ENCODE results near the gene EIF4G2. TPM values are rescaled to one million over a fixed set of nuclear protein-coding genes. Genes with fewer than 3 reads are reported as not detected.

The EIF4G2 gene
- total RNA-seq, 4 donors from 2014 or later, result 397 to 521 (median 465) TPM

- Histone ChIP-seq H3K27me3 (no peaks in the 10 kb centered on the region), H3K9me3 (no peaks in the 10 kb centered on the region), H3K36me3 (peaks cover 0 to 43% of the 10 kb centered on the region in 2 donors), H3K27ac (peak overlapping the region; percentile 95 to 99 (median 98)), H3K4me3 (peak overlapping the region; percentile 89 to 97 (median 94)), H3K4me1 (peaks cover 31 to 33% of the 10 kb centered on the region in 2 donors)
- intact Hi-C loops (cut with DNase I; ENCODE audit: low total_unique reads) (loop anchor here (10.0 kb wide), 1 partner anchor 988 kb away; the partner anchor contains the start of gene USP47), in situ Hi-C loops (cut with MboI; ENCODE audit: low sequenced_read_pairs in 4 of 4) (loop anchor here in 3 of 4 donors (5.0 to 10.0 kb wide), 3 partner anchors 45 to 55 kb away; partner anchors contain the start of gene EIF4G2 (in 1 of the 3))
- ATAC-seq (peak; percentile 21 to 22), DNase-seq (peak in 1 of 2 donors; percentile 19)
- no peak for TF ChIP-seq POLR2A (IDR thresholded peaks at IDR 0.05)
- no peak for TF ChIP-seq CTCF (IDR thresholded peaks at IDR 0.05 in 4 of 5, conservative IDR thresholded peaks at IDR 0.05 in 1 of 5)
These were observed 48.1 kb upstream of the EIF4G2 start for GRCh38 chr11:10856689-10857458.

GRCh38 chr11:10855295-10855694, 46.6 kb upstream of the EIF4G2 start:
- DNase-seq (no peak), ATAC-seq (no peak)
- peak overlapping the region; percentile 95 to 99 (median 98) for H3K27ac ChIP-seq
- H3K4me1 ChIP-seq, result peaks cover 26 to 32% of the 10 kb centered on the region in 2 donors
- no peaks in the 10 kb centered on the region for H3K9me3 ChIP-seq
- no peaks in the 10 kb centered on the region for H3K27me3 ChIP-seq
- in situ Hi-C loops (cut with MboI; ENCODE audit: low sequenced_read_pairs in 4 of 4) (loop anchor here in 3 of 4 donors (5.0 to 10.0 kb wide), 3 partner anchors 47 to 53 kb away; partner anchors contain the start of gene EIF4G2 (in 1 of the 3)), intact Hi-C loops (cut with DNase I; ENCODE audit: low total_unique reads) (loop anchor here (10.0 kb wide), 1 partner anchor 990 kb away; the partner anchor contains the start of gene USP47)
- H3K4me3 ChIP-seq, result no peak overlapping the region
- H3K36me3 ChIP-seq, result peaks cover 0 to 44% of the 10 kb centered on the region in 2 donors
- no peak for TF ChIP-seq POLR2A (IDR thresholded peaks at IDR 0.05)

- Histone ChIP-seq H3K27ac (no peak overlapping the region), H3K9me3 (no peaks in the 10 kb centered on the region), H3K4me1 (peaks cover 17 to 19% of the 10 kb centered on the region in 2 donors), H3K36me3 (peaks cover 0 to 14% of the 10 kb centered on the region in 2 donors), H3K4me3 (no peak overlapping the region), H3K27me3 (no peaks in the 10 kb centered on the region)
- DNase-seq (no peak), ATAC-seq (no peak)
- in situ Hi-C loops (cut with MboI; ENCODE audit: low sequenced_read_pairs in 4 of 4) (loop anchor here in 1 of 4 donors (5.0 kb wide), 1 partner anchor 36 kb away; no protein-coding TSS in a partner anchor), intact Hi-C loops (cut with DNase I; ENCODE audit: low total_unique reads) (no loop called here)
- TF ChIP-seq POLR2A (IDR thresholded peaks at IDR 0.05), result no peak
- TF ChIP-seq CTCF (IDR thresholded peaks at IDR 0.05 in 4 of 5, conservative IDR thresholded peaks at IDR 0.05 in 1 of 5), result no peak
These were observed 39.5 kb upstream of the EIF4G2 start for GRCh38 chr11:10847960-10848860.

- TF ChIP-seq POLR2A (IDR thresholded peaks at IDR 0.05), result no peak
- no peak for TF ChIP-seq CTCF (IDR thresholded peaks at IDR 0.05 in 4 of 5, conservative IDR thresholded peaks at IDR 0.05 in 1 of 5)
- H3K27me3 ChIP-seq, result no peaks in the 10 kb centered on the region
- H3K27ac ChIP-seq, result no peak overlapping the region
- H3K4me3 ChIP-seq, result no peak overlapping the region
- ATAC-seq (no peak), DNase-seq (no peak)
- in situ Hi-C loops (cut with MboI; ENCODE audit: low sequenced_read_pairs in 4 of 4), result loop anchor here in 1 of 4 donors (5.0 kb wide), 1 partner anchor 34 kb away; no protein-coding TSS in a partner anchor
- peaks cover 17 to 19% of the 10 kb centered on the region in 2 donors for H3K4me1 ChIP-seq
- intact Hi-C loops (cut with DNase I; ENCODE audit: low total_unique reads), result no loop called here
- no peaks in the 10 kb centered on the region for H3K36me3 ChIP-seq
- H3K9me3 ChIP-seq, result no peaks in the 10 kb centered on the region
These were observed 37.9 kb upstream of the EIF4G2 start for GRCh38 chr11:10846660-10847059.

Measured in gastrocnemius medialis (tissue), 4 donors.